Amygdala (tissue), 56 donors: ENCODE measurements around the gene MRPL27.
"Not testable (repeated sequence)": the region's sequence is repeated elsewhere in the genome, so short reads cannot be mapped to it uniquely, and the experiment has no call there.

Experiments
- DNase-seq, 56 donors: peaks; one replicate each; lab custom pipeline; 2025; lab: John Stamatoyannopoulos, UW

MRPL27 gene

DNA sequence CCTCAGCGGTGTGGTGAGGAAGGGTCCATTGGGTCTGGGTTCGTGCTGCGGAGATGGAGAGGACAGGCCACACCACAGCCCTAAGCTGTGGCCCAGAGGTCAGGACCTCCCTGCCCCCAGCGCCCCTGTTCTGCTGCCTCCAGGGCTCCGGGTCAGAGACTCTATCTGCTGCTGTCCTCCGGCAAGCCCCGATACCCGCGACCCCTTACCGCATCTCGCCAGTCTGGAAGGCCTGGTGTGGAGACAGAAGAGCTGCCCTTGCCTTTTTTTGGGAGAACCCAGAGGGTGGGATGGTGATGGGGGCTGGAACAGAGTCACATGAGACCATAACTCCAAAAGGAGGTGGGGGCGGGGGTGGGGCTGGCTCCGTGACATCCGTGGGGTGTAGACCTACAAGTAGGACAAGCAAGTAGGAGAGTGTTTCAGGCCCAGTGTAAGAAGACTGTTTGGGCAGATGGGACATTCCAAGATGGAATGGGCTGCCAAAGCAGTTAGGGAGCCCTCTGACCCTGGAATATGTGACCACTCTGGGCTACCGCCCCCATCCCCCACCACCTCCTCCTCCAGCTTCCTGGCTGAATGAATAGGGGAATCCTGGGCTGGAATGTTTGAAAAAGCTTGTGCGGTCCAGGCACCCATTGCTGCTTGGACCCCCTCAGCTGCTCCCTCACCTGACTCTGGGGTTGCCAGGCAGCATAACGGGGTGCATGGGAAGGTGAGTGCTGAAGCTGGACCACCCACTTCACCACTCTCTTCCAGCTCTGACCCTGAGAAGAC is 25.7 kb downstream of the MRPL27 start:
- no peak for DNase-seq

DNA sequence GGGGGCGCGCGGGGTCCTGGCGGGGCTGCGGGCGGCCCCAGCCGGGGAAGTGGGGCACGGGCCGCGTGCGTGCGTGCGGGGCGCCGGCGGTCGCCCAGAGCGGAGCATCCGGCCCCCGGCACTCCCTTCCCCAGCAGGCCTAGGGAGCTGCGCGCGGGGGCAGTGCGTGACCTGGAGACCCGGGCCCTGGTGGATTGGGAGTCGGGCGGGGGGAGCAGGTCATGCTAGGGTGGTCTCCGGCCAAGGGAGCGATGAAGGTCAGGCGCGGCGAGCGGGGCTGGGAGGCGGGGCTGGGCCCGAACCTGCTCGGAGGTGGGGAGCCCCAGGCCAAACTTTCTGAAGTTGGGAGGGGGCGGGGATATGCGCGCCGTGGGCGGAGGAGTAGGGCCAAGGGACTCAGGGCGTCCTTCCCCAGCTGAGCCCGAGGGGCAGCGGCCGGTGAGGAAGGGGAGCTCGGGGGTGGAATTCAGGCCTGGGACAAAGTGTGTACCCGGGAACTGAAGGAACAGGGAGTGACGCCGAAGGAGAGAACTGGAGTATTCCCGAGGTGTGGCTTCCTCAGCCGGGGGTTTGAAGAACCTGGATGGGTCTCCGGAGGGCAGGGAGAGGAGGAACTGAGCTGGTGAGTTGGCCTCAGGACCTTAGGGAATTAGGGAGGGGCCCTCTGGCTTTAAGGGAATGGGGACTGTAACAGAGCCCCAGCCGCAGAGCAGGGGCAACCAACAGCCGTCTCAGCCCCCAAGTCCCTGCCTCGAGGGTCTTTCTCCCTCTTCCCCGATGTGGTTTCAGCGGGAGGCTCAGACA is 26.5 kb downstream of the MRPL27 start:
- DNase-seq = peak in 8 of 56 donors; percentile 22 to 58 (median 41)

- peak in 51 of 56 donors; percentile 16 to 87 (median 52) for DNase-seq
Measured at GRCh38 chr17:50345432-50346312, 27.3 kb downstream of the MRPL27 start, which contains the start of gene XYLT2. TSS of gene XYLT2 (plus strand) at chr17:50346126. CDS start at chr17:50346141, 15 bp downstream.

DNA sequence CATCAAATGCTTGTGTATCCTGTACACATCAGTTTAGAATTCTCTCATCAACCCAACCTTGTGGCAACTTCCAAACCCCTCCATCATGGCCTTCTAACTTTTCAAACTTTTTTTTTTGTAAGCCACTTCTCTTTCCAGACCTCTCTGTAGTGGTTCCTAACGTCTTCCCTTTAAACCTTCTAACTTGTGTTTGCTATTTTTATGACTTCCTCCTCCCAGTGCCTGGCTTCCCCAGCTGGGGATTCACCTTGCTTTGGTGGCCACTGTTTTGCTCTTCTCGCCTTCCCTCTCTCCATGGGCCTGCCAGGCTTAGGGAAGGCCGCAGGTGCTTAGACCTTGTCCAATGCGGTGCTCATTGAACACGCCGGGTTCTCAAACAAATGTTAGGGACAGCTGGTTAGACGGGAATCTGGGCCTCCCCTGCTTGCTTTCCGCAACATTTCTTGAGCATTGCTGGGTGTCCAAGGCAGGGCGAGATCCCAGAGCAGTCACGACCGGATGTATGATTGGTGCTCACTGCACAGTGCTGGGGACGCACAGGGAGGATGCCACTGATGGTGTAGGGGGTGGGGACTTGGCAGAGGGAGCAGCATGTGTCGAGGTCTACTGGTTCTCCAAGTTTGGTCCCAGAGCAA is 28.1 kb downstream of the MRPL27 start:
- peak in 1 of 56 donors; percentile 3 for DNase-seq

- no peak for DNase-seq
Measured at GRCh38 chr17:50339381-50339780, 33.6 kb downstream of the MRPL27 start.

DNA sequence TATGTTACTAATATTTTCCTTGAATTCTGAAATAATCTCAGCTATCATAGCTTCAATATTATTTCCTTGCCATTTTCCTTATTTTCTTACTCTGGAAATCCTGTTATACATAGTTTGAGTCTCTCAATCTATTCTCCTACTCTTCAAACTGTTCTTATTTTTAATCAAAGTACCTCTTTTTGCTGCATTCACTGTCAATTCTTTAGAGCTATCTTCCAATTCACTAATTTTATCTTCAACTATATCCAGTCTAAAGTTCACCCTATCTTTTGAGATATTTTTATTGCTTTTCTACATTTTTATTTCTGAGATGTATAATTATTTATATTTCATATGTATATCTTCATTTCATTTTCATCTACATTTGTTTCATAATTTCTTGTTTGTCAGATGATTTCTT is 34.3 kb downstream of the MRPL27 start:
- DNase-seq = no peak

- DNase-seq = no peak
Measured at GRCh38 chr17:50337956-50338355, 35.0 kb downstream of the MRPL27 start.

GRCh38 chr17:50333291-50334057 is 39.5 kb downstream of the MRPL27 start:
- DNase-seq = not testable (repeated sequence)

- no peak for DNase-seq
Measured at GRCh38 chr17:50332196-50332595, 40.8 kb downstream of the MRPL27 start.

GRCh38 chr17:50331085-50331791 is 41.7 kb downstream of the MRPL27 start:
- DNase-seq = no peak

GRCh38 chr17:50330151-50330775 is 42.7 kb downstream of the MRPL27 start:
- no peak for DNase-seq

- DNase-seq = no peak
Measured at GRCh38 chr17:50329716-50330115, 43.3 kb downstream of the MRPL27 start.

DNA sequence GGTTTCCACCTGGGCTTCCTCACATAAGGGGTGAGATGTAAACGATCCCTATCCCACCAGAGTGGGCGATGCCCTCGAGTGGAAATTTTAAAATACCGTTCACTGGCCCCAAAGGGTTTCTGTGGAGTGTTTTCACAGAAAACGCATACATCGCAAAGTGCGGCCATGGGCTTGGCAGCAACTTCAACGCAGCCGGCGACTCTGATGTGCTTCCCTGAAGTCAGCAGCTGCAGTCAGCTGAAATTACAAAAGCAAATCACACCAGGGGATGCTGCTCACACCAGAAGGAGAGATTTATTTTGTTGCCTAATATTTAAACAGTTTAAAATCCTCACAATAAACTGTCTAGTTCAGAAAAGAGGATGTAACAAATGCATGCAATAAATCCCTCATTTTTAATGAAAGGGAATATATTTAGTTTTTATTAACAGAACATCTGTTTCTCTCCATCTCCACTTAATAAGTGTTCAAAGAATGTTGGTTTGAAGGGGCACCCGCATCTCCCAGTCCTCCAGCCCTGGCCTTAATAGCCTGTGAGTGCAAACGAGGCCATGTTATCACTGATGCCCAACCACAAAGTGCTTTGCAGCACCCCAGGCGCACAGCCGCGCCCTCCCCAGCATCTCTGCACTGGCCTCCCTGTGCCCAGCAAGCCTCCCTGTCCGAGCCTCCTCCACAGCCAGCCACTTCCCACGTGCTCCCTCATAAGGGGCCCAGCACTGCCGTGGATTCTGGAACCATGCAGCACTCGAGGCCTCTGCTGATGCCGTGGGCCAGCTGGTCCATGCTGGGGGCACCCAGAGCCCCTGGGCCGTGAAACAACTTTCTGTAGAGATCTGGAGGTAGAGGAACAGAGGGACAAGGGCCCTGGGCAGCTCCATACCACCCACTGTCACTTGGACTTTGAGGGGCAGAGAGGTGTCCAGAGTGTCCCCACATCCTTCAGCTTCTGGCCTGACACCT is 44.3 kb downstream of the MRPL27 start:
- DNase-seq = no peak

DNA sequence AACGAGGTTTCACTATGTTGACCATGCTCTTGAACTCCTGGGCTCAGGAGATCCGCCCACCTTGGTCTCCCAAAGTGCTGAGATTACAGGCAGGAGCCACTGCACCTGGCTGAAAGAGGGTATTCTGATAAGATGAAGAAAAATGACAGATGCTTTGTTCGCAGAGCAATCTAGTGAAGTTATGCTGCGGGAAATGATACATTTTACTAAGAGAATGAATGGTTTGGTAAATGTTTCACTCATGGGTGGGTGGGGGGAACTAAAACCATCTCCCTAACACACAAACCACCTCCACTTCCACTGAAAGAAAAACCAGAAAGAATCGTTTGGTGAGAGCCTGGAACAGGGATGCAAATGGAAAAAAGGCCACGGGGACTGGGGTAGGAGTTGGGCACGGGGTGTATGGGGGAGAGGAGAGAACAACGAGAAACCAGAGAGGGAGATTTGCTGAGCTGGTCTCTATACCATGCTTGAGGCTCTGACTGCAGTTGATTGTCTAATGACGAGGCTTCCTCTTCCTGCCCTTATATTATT is 46.1 kb downstream of the MRPL27 start:
- no peak for DNase-seq

DNA sequence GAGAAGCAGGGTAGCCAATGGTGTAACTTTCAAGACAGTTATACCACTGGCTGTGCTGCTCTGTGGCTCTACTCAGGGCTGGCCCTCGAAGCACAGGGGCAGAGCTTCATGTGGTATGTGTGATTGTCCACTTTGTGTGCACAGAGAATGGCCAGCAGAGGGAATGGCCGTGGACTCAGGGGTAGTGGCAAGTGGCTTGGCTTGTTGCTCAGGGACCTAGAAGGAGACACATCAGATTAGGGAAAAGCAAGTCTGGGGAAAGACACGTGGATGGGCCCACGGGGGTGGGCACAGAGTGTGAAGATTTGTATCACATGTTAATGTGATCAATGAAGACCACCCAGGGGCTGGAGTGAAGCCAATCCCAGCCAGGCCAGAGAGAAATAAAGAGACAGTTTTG is 47.1 kb downstream of the MRPL27 start:
- no peak for DNase-seq

- no peak for DNase-seq
Measured at GRCh38 chr17:50323060-50323459, 49.9 kb downstream of the MRPL27 start.

- DNase-seq = no peak
Measured at GRCh38 chr17:50322271-50322670, 50.7 kb downstream of the MRPL27 start.
